Measurements from ENCODE around the gene DPRX.

The DPRX gene

DNA sequence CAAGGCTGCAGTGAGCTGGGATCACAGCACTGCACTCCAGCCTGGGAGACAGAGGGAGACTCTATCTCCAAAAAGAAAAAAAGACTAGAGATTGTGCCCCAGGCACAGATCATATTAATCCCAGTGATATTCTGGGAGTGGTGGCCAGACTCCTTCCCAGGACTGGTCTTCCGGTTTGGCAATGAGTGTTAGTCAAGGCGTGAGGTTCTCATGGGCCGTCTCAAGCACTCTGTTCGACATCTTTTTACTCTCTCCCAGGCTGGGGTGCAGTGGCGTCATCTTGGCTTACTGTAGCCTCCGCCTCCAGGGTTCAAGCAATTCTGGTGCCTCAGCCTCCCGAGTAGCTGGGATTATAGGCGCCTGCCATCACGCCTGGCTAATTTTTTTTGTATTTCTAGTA lies 5.3 kb upstream of the DPRX start:
- ATAC-seq (no peak), DNase-seq (no peak)
- Mint-ChIP-seq H3K36me3 (ENCODE audit: low read depth) (peaks cover 2% of the 10 kb centered on the region), H3K27me3 (no peaks in the 10 kb centered on the region), H3K9me3 (peaks cover 6% of the 10 kb centered on the region), H3K27ac (no peak overlapping the region), H3K4me3 (no peak overlapping the region), H3K4me1 (no peaks in the 10 kb centered on the region)

- H3K9me3 Mint-ChIP-seq, result peaks cover 6% of the 10 kb centered on the region
- no peaks in the 10 kb centered on the region for H3K4me1 Mint-ChIP-seq
- no peak overlapping the region for H3K4me3 Mint-ChIP-seq
Measured at GRCh38 chr19:53626976-53627375, 4.8 kb upstream of the DPRX start.

DNA sequence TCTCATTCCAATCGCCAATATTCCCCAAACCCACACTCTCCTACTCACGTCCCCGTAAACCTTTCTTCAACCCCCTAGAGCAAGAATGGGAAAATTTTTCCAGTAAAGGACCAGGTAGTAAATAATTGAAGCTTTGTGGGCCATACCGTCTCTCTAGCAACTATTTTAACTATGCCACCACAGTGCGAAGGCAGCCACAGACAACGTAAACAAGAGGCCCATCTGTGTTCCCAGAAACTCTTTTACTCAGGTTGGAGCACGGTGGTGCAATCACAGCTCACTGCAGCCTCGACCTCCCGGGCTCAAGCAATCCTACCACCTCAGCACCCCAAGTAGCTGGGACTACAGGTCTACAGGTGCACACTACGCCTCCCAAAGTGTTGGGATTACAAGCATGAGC lies 3.0 kb downstream of the DPRX start:
- H3K9me3 Mint-ChIP-seq, result peaks cover 11% of the 10 kb centered on the region
- H3K4me3 Mint-ChIP-seq, result no peak overlapping the region
- H3K36me3 Mint-ChIP-seq (ENCODE audit: low read depth), result no peaks in the 10 kb centered on the region
- ATAC-seq (no peak), DNase-seq (no peak)
- H3K27ac Mint-ChIP-seq, result no peak overlapping the region
- no peaks in the 10 kb centered on the region for H3K27me3 Mint-ChIP-seq
- H3K4me1 Mint-ChIP-seq, result no peaks in the 10 kb centered on the region

More at GRCh38 chr19:53626976-53627375, 4.8 kb upstream of the DPRX start:
- ATAC-seq (no peak), DNase-seq (no peak)
- no peak overlapping the region for H3K27ac Mint-ChIP-seq
- no peaks in the 10 kb centered on the region for H3K27me3 Mint-ChIP-seq
- peaks cover 2% of the 10 kb centered on the region for H3K36me3 Mint-ChIP-seq (ENCODE audit: low read depth)

DNA sequence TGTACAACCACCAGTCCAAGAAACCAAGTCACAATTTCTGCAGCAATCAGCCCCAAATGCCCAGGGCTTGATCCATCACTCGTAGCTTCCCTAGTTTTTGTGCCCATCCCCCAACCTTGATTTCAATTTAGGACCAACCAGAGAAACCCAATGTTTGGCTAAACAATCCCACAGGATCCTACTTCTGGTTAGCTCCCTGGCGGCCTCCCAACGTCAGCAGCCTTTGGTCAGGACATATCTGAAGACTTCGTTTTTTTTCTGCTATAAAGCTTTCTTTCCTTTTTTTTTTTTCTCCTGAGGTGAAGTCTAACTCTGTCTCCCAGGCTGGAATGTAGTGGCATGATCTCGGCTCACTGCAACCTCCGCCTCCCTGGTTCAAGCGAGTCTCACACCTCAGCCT lies 7.7 kb downstream of the DPRX start:
- Mint-ChIP-seq H3K27ac (no peak overlapping the region), H3K36me3 (ENCODE audit: low read depth) (no peaks in the 10 kb centered on the region), H3K4me1 (no peaks in the 10 kb centered on the region), H3K27me3 (no peaks in the 10 kb centered on the region), H3K4me3 (no peak overlapping the region), H3K9me3 (peaks cover 11% of the 10 kb centered on the region)
- ATAC-seq (no peak), DNase-seq (no peak)

- ATAC-seq (no peak), DNase-seq (no peak)
- Mint-ChIP-seq H3K36me3 (ENCODE audit: low read depth) (no peaks in the 10 kb centered on the region), H3K27me3 (no peaks in the 10 kb centered on the region), H3K4me1 (no peaks in the 10 kb centered on the region), H3K4me3 (no peak overlapping the region), H3K27ac (no peak overlapping the region), H3K9me3 (peaks cover 3% of the 10 kb centered on the region)
Measured at GRCh38 chr19:53642381-53643099, 10.7 kb downstream of the DPRX start.

- ATAC-seq (no peak), DNase-seq (no peak)
- no peaks in the 10 kb centered on the region for H3K4me1 Mint-ChIP-seq
- H3K4me3 Mint-ChIP-seq, result no peak overlapping the region
- no peaks in the 10 kb centered on the region for H3K27me3 Mint-ChIP-seq
- H3K9me3 Mint-ChIP-seq, result peaks cover 3% of the 10 kb centered on the region
- no peaks in the 10 kb centered on the region for H3K36me3 Mint-ChIP-seq (ENCODE audit: low read depth)
- H3K27ac Mint-ChIP-seq, result no peak overlapping the region
Measured at GRCh38 chr19:53644061-53644816, 12.4 kb downstream of the DPRX start.

DNA sequence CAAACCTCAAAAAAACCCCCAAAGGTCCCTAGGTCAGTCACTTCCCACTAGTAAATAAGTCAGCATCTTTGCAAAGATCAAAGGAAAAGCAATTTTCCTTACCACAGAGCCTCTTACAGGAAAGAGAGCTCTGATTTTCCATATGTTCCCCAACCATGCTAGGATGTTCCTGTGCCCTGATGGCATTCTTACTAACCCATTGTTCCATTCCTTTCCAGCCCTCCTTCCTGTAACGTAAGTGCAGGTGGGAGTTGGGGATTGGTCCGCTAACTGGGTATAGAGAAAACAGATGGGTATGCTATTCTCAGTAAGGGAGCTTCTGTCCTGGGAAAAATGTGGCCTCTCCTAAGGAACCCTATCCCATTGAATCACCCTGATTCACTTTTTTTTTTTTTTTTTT lies 14.3 kb downstream of the DPRX start:
- ATAC-seq (no peak), DNase-seq (no peak)
- Mint-ChIP-seq H3K27me3 (no peaks in the 10 kb centered on the region), H3K4me3 (no peak overlapping the region), H3K4me1 (no peaks in the 10 kb centered on the region), H3K27ac (no peak overlapping the region), H3K36me3 (ENCODE audit: low read depth) (peaks cover 2% of the 10 kb centered on the region), H3K9me3 (peaks cover 11% of the 10 kb centered on the region)

- no peaks in the 10 kb centered on the region for H3K4me1 Mint-ChIP-seq
- H3K4me3 Mint-ChIP-seq, result no peak overlapping the region
- H3K27me3 Mint-ChIP-seq, result no peaks in the 10 kb centered on the region
- DNase-seq (no peak), ATAC-seq (no peak)
- H3K27ac Mint-ChIP-seq, result no peak overlapping the region
- H3K36me3 Mint-ChIP-seq (ENCODE audit: low read depth), result peaks cover 2% of the 10 kb centered on the region
- H3K9me3 Mint-ChIP-seq, result peaks cover 11% of the 10 kb centered on the region
Measured at GRCh38 chr19:53647350-53647749, 15.6 kb downstream of the DPRX start.

DNA sequence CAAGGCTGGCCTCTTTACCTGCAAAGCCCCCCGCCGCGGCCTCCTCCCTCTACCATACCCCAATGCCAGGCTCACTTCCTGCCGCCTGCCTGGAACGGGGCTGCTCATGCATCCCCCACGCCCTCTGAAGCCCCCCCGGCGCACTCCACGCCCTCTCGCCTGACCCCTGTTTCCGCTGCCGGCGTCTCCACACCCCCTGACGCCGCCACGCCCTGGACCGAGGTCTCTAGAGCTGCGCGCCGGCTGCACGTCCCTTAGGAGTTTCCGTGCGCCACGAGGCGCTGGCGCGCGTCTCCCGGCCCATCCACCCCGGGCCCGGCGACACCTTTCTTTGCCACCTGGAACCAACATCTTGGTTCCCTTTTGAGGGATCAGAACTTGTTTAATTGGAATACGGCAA lies 16.0 kb downstream of the DPRX start:
- H3K36me3 Mint-ChIP-seq (ENCODE audit: low read depth), result peaks cover 3% of the 10 kb centered on the region
- H3K27me3 Mint-ChIP-seq, result no peaks in the 10 kb centered on the region
- H3K9me3 Mint-ChIP-seq, result peaks cover 12% of the 10 kb centered on the region
- H3K4me3 Mint-ChIP-seq, result no peak overlapping the region
- no peak for DNase-seq
- H3K4me1 Mint-ChIP-seq, result no peaks in the 10 kb centered on the region
- H3K27ac Mint-ChIP-seq, result no peak overlapping the region
- no peak for ATAC-seq

GRCh38 chr19:53649746-53650593 lies 18.2 kb downstream of the DPRX start:
- DNase-seq (no peak), ATAC-seq (no peak)
- Mint-ChIP-seq H3K36me3 (ENCODE audit: low read depth) (peaks cover 5% of the 10 kb centered on the region), H3K9me3 (peaks cover 19% of the 10 kb centered on the region), H3K27me3 (no peaks in the 10 kb centered on the region), H3K4me3 (no peak overlapping the region), H3K27ac (no peak overlapping the region), H3K4me1 (no peaks in the 10 kb centered on the region)

GRCh38 chr19:53652476-53652875 lies 20.7 kb downstream of the DPRX start:
- no peak overlapping the region for H3K27ac Mint-ChIP-seq
- H3K4me3 Mint-ChIP-seq, result no peak overlapping the region
- no peaks in the 10 kb centered on the region for H3K27me3 Mint-ChIP-seq
- no peaks in the 10 kb centered on the region for H3K4me1 Mint-ChIP-seq
- H3K9me3 Mint-ChIP-seq, result peaks cover 21% of the 10 kb centered on the region
- DNase-seq (no peak), ATAC-seq (no peak)
- peaks cover 5% of the 10 kb centered on the region for H3K36me3 Mint-ChIP-seq (ENCODE audit: low read depth)

- no peak for DNase-seq
- Mint-ChIP-seq H3K9me3 (peaks cover 24% of the 10 kb centered on the region), H3K27ac (no peak overlapping the region), H3K36me3 (ENCODE audit: low read depth) (peaks cover 5% of the 10 kb centered on the region), H3K4me3 (no peak overlapping the region), H3K27me3 (no peaks in the 10 kb centered on the region), H3K4me1 (no peaks in the 10 kb centered on the region)
- no peak for ATAC-seq
Measured at GRCh38 chr19:53655042-53655665, 23.4 kb downstream of the DPRX start.

DNA sequence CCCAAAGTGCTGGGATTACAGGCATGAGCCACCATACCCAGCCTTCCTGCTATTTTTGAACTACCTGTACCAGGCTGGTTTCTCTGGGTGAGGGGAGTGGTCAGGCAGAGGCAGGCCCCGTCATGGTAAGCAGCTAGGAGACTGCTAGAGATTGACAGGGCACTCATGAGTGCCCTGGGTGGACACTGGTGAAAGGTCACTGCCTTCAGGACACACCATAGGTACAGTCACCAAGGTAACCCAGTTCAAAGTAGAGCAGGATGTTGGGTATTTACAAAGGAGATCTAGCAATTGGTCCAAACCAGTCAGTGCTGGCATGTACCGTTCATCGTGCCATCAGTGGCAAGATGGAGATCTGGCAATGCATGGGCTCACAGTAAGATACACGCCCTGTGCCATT lies 25.5 kb downstream of the DPRX start:
- H3K4me3 Mint-ChIP-seq, result no peak overlapping the region
- DNase-seq, result no peak
- ATAC-seq, result no peak
- H3K27ac Mint-ChIP-seq, result no peak overlapping the region
- H3K9me3 Mint-ChIP-seq, result peaks cover 25% of the 10 kb centered on the region
- H3K36me3 Mint-ChIP-seq (ENCODE audit: low read depth), result peaks cover 3% of the 10 kb centered on the region
- no peaks in the 10 kb centered on the region for H3K27me3 Mint-ChIP-seq
- no peaks in the 10 kb centered on the region for H3K4me1 Mint-ChIP-seq

DNA sequence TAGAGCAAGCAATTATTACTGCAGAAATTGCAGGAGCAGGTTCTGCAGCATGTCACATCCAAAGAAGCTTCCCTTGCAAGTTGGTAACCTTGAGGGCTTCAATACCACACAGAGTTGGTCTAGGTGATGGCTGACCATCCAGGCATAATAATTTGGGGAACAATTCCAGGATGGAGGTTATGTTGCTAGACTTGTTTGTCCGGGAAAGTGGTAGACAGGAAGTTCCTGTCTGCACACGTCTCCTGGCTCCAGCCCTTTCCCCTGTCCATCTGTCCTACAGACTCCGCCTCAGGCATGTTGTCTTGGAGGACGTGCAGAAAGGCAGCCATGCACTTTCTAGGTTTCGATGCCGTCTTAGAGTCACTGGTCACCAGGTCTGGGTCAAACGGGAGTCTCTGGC lies 26.0 kb downstream of the DPRX start:
- Mint-ChIP-seq H3K27me3 (no peaks in the 10 kb centered on the region), H3K4me3 (no peak overlapping the region), H3K27ac (no peak overlapping the region), H3K9me3 (peaks cover 24% of the 10 kb centered on the region), H3K4me1 (no peaks in the 10 kb centered on the region), H3K36me3 (ENCODE audit: low read depth) (peaks cover 2% of the 10 kb centered on the region)
- no peak for DNase-seq
- no peak for ATAC-seq
